ENCODE data around the gene ABCC4. TPM values are rescaled to one million over a fixed set of nuclear protein-coding genes. Genes with fewer than 3 reads are reported as not detected.

ABCC4 gene
- total RNA-seq, result 1 to 10 TPM; 5.7 to 6.1 TPM

- peaks cover 9% of the 10 kb centered on the region for H3K27me3 Mint-ChIP-seq (ENCODE audit: low read depth)
Observed at GRCh38 chr13:95301183-95301967, at the start of gene ABCC4. Gene ABCC4 (minus strand): TSS chr13:95301451. CDS start chr13:95301314, 137 bp downstream.

GRCh38 chr13:95349267-95349666 lies 48.0 kb upstream of the ABCC4 start:
- ChIA-PET CTCF (interaction anchor here (0.5 kb wide), 1 partner anchor 55 kb away, joined by 3 read pairs; no protein-coding TSS in a partner anchor), POLR2A (no interaction called here)
- Mint-ChIP-seq H3K27me3 (ENCODE audit: low read depth) (peaks cover 3% of the 10 kb centered on the region), H3K4me3 (no peak overlapping the region), H3K4me1 (ENCODE audit: low read depth) (no peaks in the 10 kb centered on the region), H3K9me3 (ENCODE audit: insufficient read depth) (no peaks in the 10 kb centered on the region), H3K27ac (no peak overlapping the region), H3K36me3 (ENCODE audit: low read depth) (no peaks in the 10 kb centered on the region)
- no peak for ATAC-seq
- no peak for DNase-seq

More at GRCh38 chr13:95301183-95301967, at the start of gene ABCC4:
- Mint-ChIP-seq H3K4me3 (peak within 1 kb of the TSS; percentile 76), H3K4me1 (ENCODE audit: low read depth) (peaks cover 23% of the 10 kb centered on the region), H3K27ac (peak within 1 kb of the TSS; percentile 40), H3K36me3 (ENCODE audit: low read depth) (no peaks in the 10 kb centered on the region), H3K9me3 (ENCODE audit: insufficient read depth) (no peaks in the 10 kb centered on the region)
- DNase-seq, result peak; percentile 60
- ATAC-seq, result peak; percentile 92
- ChIA-PET CTCF (interaction anchor here (0.7 to 2.5 kb wide), 6 partner anchors 13 to 112 kb away, joined by 3 to 13 read pairs (median 3); no protein-coding TSS in a partner anchor), POLR2A (no interaction called here)

- H3K36me3 Mint-ChIP-seq (ENCODE audit: low read depth), result no peaks in the 10 kb centered on the region
- ChIA-PET POLR2A (no interaction called here), CTCF (no interaction called here)
- H3K27ac Mint-ChIP-seq, result no peak overlapping the region
- no peaks in the 10 kb centered on the region for H3K9me3 Mint-ChIP-seq (ENCODE audit: insufficient read depth)
- no peak for DNase-seq
- no peaks in the 10 kb centered on the region for H3K27me3 Mint-ChIP-seq (ENCODE audit: low read depth)
- ATAC-seq, result no peak
- H3K4me1 Mint-ChIP-seq (ENCODE audit: low read depth), result no peaks in the 10 kb centered on the region
- H3K4me3 Mint-ChIP-seq, result no peak overlapping the region
Observed at GRCh38 chr13:95343944-95344343, 42.7 kb upstream of the ABCC4 start.

GRCh38 chr13:95341441-95341840 lies 40.2 kb upstream of the ABCC4 start:
- no peaks in the 10 kb centered on the region for H3K36me3 Mint-ChIP-seq (ENCODE audit: low read depth)
- H3K27ac Mint-ChIP-seq, result no peak overlapping the region
- DNase-seq (no peak), ATAC-seq (no peak)
- H3K9me3 Mint-ChIP-seq (ENCODE audit: insufficient read depth), result no peaks in the 10 kb centered on the region
- H3K4me3 Mint-ChIP-seq, result no peak overlapping the region
- ChIA-PET CTCF (no interaction called here), POLR2A (no interaction called here)
- peaks cover 2% of the 10 kb centered on the region for H3K27me3 Mint-ChIP-seq (ENCODE audit: low read depth)
- no peaks in the 10 kb centered on the region for H3K4me1 Mint-ChIP-seq (ENCODE audit: low read depth)

- DNase-seq (no peak), ATAC-seq (no peak)
- no peak overlapping the region for H3K4me3 Mint-ChIP-seq
- peaks cover 2% of the 10 kb centered on the region for H3K27me3 Mint-ChIP-seq (ENCODE audit: low read depth)
- POLR2A ChIA-PET, result no interaction called here
- CTCF ChIA-PET, result interaction anchor here (1.2 kb wide), 1 partner anchor 66 kb away, joined by 3 read pairs; no protein-coding TSS in a partner anchor
- H3K9me3 Mint-ChIP-seq (ENCODE audit: insufficient read depth), result no peaks in the 10 kb centered on the region
- no peaks in the 10 kb centered on the region for H3K4me1 Mint-ChIP-seq (ENCODE audit: low read depth)
- no peak overlapping the region for H3K27ac Mint-ChIP-seq
- H3K36me3 Mint-ChIP-seq (ENCODE audit: low read depth), result no peaks in the 10 kb centered on the region
Observed at GRCh38 chr13:95338905-95339304, 37.7 kb upstream of the ABCC4 start.

GRCh38 chr13:95337597-95337996 lies 36.3 kb upstream of the ABCC4 start:
- Mint-ChIP-seq H3K4me1 (ENCODE audit: low read depth) (no peaks in the 10 kb centered on the region), H3K9me3 (ENCODE audit: insufficient read depth) (no peaks in the 10 kb centered on the region), H3K27me3 (ENCODE audit: low read depth) (peaks cover 2% of the 10 kb centered on the region), H3K36me3 (ENCODE audit: low read depth) (no peaks in the 10 kb centered on the region), H3K27ac (no peak overlapping the region), H3K4me3 (no peak overlapping the region)
- ATAC-seq, result no peak
- POLR2A ChIA-PET, result no interaction called here
- CTCF ChIA-PET, result no interaction called here
- no peak for DNase-seq

- ChIA-PET POLR2A (no interaction called here), CTCF (no interaction called here)
- Mint-ChIP-seq H3K27me3 (ENCODE audit: low read depth) (peaks cover 2% of the 10 kb centered on the region), H3K4me1 (ENCODE audit: low read depth) (no peaks in the 10 kb centered on the region), H3K4me3 (no peak overlapping the region), H3K9me3 (ENCODE audit: insufficient read depth) (no peaks in the 10 kb centered on the region), H3K36me3 (ENCODE audit: low read depth) (no peaks in the 10 kb centered on the region), H3K27ac (no peak overlapping the region)
- DNase-seq (no peak), ATAC-seq (no peak)
Observed at GRCh38 chr13:95335667-95336066, 34.4 kb upstream of the ABCC4 start.

- no peaks in the 10 kb centered on the region for H3K36me3 Mint-ChIP-seq (ENCODE audit: low read depth)
- H3K4me3 Mint-ChIP-seq, result no peak overlapping the region
- no peak overlapping the region for H3K27ac Mint-ChIP-seq
- no peak for DNase-seq
- ChIA-PET CTCF (no interaction called here), POLR2A (no interaction called here)
- ATAC-seq, result no peak
- peaks cover 2% of the 10 kb centered on the region for H3K27me3 Mint-ChIP-seq (ENCODE audit: low read depth)
- no peaks in the 10 kb centered on the region for H3K9me3 Mint-ChIP-seq (ENCODE audit: insufficient read depth)
- no peaks in the 10 kb centered on the region for H3K4me1 Mint-ChIP-seq (ENCODE audit: low read depth)
Observed at GRCh38 chr13:95328386-95328785, 27.1 kb upstream of the ABCC4 start.

GRCh38 chr13:95327190-95327589 lies 25.9 kb upstream of the ABCC4 start:
- ATAC-seq (no peak), DNase-seq (no peak)
- Mint-ChIP-seq H3K27me3 (ENCODE audit: low read depth) (peaks cover 2% of the 10 kb centered on the region), H3K9me3 (ENCODE audit: insufficient read depth) (no peaks in the 10 kb centered on the region), H3K4me1 (ENCODE audit: low read depth) (no peaks in the 10 kb centered on the region), H3K4me3 (no peak overlapping the region), H3K27ac (no peak overlapping the region), H3K36me3 (ENCODE audit: low read depth) (no peaks in the 10 kb centered on the region)
- ChIA-PET POLR2A (no interaction called here), CTCF (no interaction called here)

GRCh38 chr13:95326695-95327094 lies 25.4 kb upstream of the ABCC4 start:
- H3K27ac Mint-ChIP-seq, result no peak overlapping the region
- DNase-seq, result no peak
- H3K9me3 Mint-ChIP-seq (ENCODE audit: insufficient read depth), result no peaks in the 10 kb centered on the region
- H3K27me3 Mint-ChIP-seq (ENCODE audit: low read depth), result peaks cover 2% of the 10 kb centered on the region
- no peak overlapping the region for H3K4me3 Mint-ChIP-seq
- H3K36me3 Mint-ChIP-seq (ENCODE audit: low read depth), result no peaks in the 10 kb centered on the region
- CTCF ChIA-PET, result no interaction called here
- no peaks in the 10 kb centered on the region for H3K4me1 Mint-ChIP-seq (ENCODE audit: low read depth)
- POLR2A ChIA-PET, result no interaction called here
- ATAC-seq, result no peak

- no peak overlapping the region for H3K4me3 Mint-ChIP-seq
- H3K27ac Mint-ChIP-seq, result no peak overlapping the region
- ATAC-seq, result no peak
- POLR2A ChIA-PET, result no interaction called here
- DNase-seq, result no peak
- no peaks in the 10 kb centered on the region for H3K9me3 Mint-ChIP-seq (ENCODE audit: insufficient read depth)
- H3K4me1 Mint-ChIP-seq (ENCODE audit: low read depth), result no peaks in the 10 kb centered on the region
- H3K36me3 Mint-ChIP-seq (ENCODE audit: low read depth), result no peaks in the 10 kb centered on the region
- CTCF ChIA-PET, result interaction anchor here (0.7 kb wide), 1 partner anchor 19 kb away, joined by 4 read pairs; no protein-coding TSS in a partner anchor
- H3K27me3 Mint-ChIP-seq (ENCODE audit: low read depth), result peaks cover 2% of the 10 kb centered on the region
Observed at GRCh38 chr13:95325485-95325884, 24.2 kb upstream of the ABCC4 start.

- H3K9me3 Mint-ChIP-seq (ENCODE audit: insufficient read depth), result no peaks in the 10 kb centered on the region
- no peaks in the 10 kb centered on the region for H3K4me1 Mint-ChIP-seq (ENCODE audit: low read depth)
- ChIA-PET POLR2A (no interaction called here), CTCF (no interaction called here)
- no peak overlapping the region for H3K27ac Mint-ChIP-seq
- H3K4me3 Mint-ChIP-seq, result no peak overlapping the region
- no peaks in the 10 kb centered on the region for H3K27me3 Mint-ChIP-seq (ENCODE audit: low read depth)
- no peaks in the 10 kb centered on the region for H3K36me3 Mint-ChIP-seq (ENCODE audit: low read depth)
- DNase-seq, result no peak
- no peak for ATAC-seq
Observed at GRCh38 chr13:95323930-95324662, 22.8 kb upstream of the ABCC4 start.

Measured in activated CD8-positive, alpha-beta T cell treated with anti-CD3 and anti-CD28 coated beads, Interleukin-2, amount 10 ng/mL, durations not matched to agents 7 days and 5 days (primary cell).